ENCODE measurements around the gene ZBTB11. TPM values are rescaled to one million over a fixed set of nuclear protein-coding genes. Genes with fewer than 3 reads are reported as not detected.

ZBTB11 gene
- total and polyA plus RNA-seq, 9 of the 15 experiments (the other 6 are each of a cell fraction or from before 2014, with no cell fraction given), result 6.2 to 31.9 (median 21.4) TPM

GRCh38 chr3:101640256-101640655 is 36.7 kb downstream of the ZBTB11 start (continued):
- TF ChIP-seq CHD7 (IDR thresholded peaks at IDR 0.05; ENCODE audit: low read depth, low read length), result no peak

Measured in K562 (cell line).